ENCODE measurements around the gene ZNF407. TPM values are rescaled to one million over a fixed set of nuclear protein-coding genes. Genes with fewer than 3 reads are reported as not detected.

The ZNF407 gene
- total RNA-seq, 1 donor from 2014 or later = 24.9 TPM

DNA sequence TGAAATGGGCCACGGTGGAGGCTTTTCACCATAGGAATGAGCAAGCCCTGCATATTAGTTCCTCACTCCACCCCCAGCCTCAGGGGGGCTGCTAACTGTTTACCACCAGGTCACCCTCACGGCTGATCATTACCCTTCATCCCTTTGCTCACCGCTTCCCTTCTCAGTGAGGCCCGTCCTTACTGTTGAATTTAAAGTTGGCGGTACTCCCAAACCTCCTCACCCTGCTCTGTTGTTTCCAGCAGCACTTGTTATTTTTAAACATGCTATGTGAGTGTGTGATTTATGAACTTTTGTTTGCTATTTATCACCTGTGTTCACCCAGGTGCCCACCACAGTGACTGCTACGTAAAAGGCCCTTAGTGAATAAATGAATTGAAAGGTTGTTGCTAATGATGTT, 243.6 kb downstream of the ZNF407 start:
- H3K4me1 Mint-ChIP-seq = peaks cover 13% of the 10 kb centered on the region
- H3K4me3 Mint-ChIP-seq = no peak overlapping the region
- no peak for DNase-seq (ENCODE audit: low spot score in 2 of 2, unreplicated experiment in 2 of 2)
- no peak for TF ChIP-seq CTCF (IDR thresholded peaks at IDR 0.05; ENCODE audit: unreplicated experiment)
- no peaks in the 10 kb centered on the region for H3K36me3 Mint-ChIP-seq
- no peak overlapping the region for H3K27ac Mint-ChIP-seq
- H3K27me3 Mint-ChIP-seq (ENCODE audit: low read depth) = no peaks in the 10 kb centered on the region
- no peaks in the 10 kb centered on the region for H3K9me3 Mint-ChIP-seq

DNA sequence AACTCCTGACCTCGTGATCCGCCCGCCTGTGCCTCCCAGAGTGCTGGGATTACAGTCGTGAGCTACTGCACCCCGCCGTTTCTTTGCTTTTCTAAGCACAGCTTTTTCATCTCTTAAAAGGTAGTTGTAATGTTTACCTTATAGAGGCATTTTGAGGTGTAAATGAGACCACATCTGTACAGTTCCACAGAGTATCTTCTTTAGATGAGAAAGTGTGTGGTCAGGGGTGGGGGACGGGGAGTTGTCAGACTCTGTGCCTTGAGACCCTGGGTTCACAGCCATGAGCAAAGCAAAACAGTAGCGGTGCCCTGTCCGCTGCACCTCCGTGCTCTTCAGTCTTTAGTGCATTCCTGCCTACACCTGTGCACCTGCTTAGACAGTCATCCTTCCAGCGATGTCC, 251.6 kb downstream of the ZNF407 start:
- Mint-ChIP-seq H3K4me1 (peaks cover 3% of the 10 kb centered on the region), H3K27me3 (ENCODE audit: low read depth) (no peaks in the 10 kb centered on the region), H3K4me3 (no peak overlapping the region), H3K27ac (no peak overlapping the region), H3K36me3 (no peaks in the 10 kb centered on the region), H3K9me3 (no peaks in the 10 kb centered on the region)
- DNase-seq (ENCODE audit: low spot score in 2 of 2, unreplicated experiment in 2 of 2) = no peak
- no peak for TF ChIP-seq CTCF (IDR thresholded peaks at IDR 0.05; ENCODE audit: unreplicated experiment)

DNA sequence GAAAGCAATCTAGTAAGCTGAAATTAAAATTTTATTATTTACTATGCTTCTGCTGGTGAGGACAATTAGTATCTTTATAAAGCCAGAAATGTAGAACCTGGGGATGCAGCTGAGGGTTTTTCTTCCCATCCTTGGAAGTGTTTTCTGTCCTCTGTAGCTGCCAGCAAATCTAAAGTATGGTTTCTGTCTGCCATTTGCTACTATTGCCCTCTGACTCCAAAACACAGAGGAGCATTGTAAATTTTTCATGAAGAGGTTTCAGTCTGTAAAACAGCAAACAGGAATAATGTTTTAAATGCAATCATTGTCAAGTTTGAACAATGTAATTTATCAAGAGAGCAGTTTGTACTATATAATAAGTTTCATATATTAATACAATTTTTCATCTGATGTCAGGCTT, 258.8 kb downstream of the ZNF407 start:
- H3K27me3 Mint-ChIP-seq (ENCODE audit: low read depth) = no peaks in the 10 kb centered on the region
- no peak for DNase-seq (ENCODE audit: low spot score in 2 of 2, unreplicated experiment in 2 of 2)
- TF ChIP-seq CTCF (IDR thresholded peaks at IDR 0.05; ENCODE audit: unreplicated experiment) = no peak

GRCh38 chr18:74856928-74857327, 259.3 kb downstream of the ZNF407 start:
- Mint-ChIP-seq H3K27ac (no peak overlapping the region), H3K9me3 (no peaks in the 10 kb centered on the region), H3K27me3 (ENCODE audit: low read depth) (no peaks in the 10 kb centered on the region), H3K36me3 (no peaks in the 10 kb centered on the region), H3K4me1 (peaks cover 31% of the 10 kb centered on the region), H3K4me3 (no peak overlapping the region)
- no peak for DNase-seq (ENCODE audit: low spot score in 2 of 2, unreplicated experiment in 2 of 2)
- no peak for TF ChIP-seq CTCF (IDR thresholded peaks at IDR 0.05; ENCODE audit: unreplicated experiment)

More for the DNA sequence above, 258.8 kb downstream of the ZNF407 start:
- H3K4me3 Mint-ChIP-seq = no peak overlapping the region
- H3K27ac Mint-ChIP-seq = no peak overlapping the region
- peaks cover 31% of the 10 kb centered on the region for H3K4me1 Mint-ChIP-seq
- no peaks in the 10 kb centered on the region for H3K9me3 Mint-ChIP-seq
- H3K36me3 Mint-ChIP-seq = no peaks in the 10 kb centered on the region

DNA sequence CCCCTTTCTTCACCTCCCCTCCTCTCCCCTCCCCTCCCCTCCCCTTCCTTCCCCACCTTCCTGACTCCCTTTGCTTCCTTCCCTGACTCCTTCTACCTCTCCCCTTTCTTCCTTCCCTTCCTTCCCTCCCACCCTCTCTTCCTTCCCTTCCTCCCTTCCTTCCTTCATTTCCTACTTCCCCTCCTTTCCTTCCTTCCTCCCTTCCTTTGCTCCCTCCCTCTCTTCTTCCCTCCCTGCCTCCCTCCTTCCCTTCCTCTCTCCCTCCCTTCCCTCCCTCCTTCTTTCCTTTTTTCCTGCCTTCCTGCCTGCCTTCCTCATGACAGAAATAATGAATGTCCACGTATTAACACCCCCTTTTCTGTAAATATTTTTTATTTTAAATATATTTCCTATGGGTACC, 260.2 kb downstream of the ZNF407 start:
- no peak overlapping the region for H3K27ac Mint-ChIP-seq
- no peak overlapping the region for H3K4me3 Mint-ChIP-seq

More for the DNA sequence above, 260.2 kb downstream of the ZNF407 start:
- no peaks in the 10 kb centered on the region for H3K9me3 Mint-ChIP-seq
- H3K36me3 Mint-ChIP-seq = no peaks in the 10 kb centered on the region
- H3K4me1 Mint-ChIP-seq = peaks cover 34% of the 10 kb centered on the region
- TF ChIP-seq CTCF (IDR thresholded peaks at IDR 0.05; ENCODE audit: unreplicated experiment) = no peak
- no peaks in the 10 kb centered on the region for H3K27me3 Mint-ChIP-seq (ENCODE audit: low read depth)
- no peak for DNase-seq (ENCODE audit: low spot score in 2 of 2, unreplicated experiment in 2 of 2)

All from mesothelial cell of epicardium (in vitro differentiated cells).